HEK293T (cell line): ENCODE results near the gene TRIM2.

Experiments used
- CTBP1 ChIP-seq: fragments of 450-650 bp; IDR thresholded peaks from 2 replicates; pipeline ENCODE4 v1.6.1; 2016; ENCODE audit warnings: borderline replicate concordance
- TARDBP ChIP-seq: fragments of 450-650 bp; IDR thresholded peaks from 2 replicates; pipeline ENCODE4 v1.6.1; 2016

- no peak for TF ChIP-seq CTBP1
- no peak for TF ChIP-seq TARDBP
These were observed 30.6 kb downstream of the TRIM2 start for GRCh38 chr4:153234885-153235284.
